Measurements from ENCODE around the gene SEMA5A.

GRCh38 chr5:9499498-9499876, 46.4 kb downstream of the SEMA5A start:
- TF ChIP-seq CTCF (IDR thresholded peaks at IDR 0.05) = no peak
- TF ChIP-seq POLR2A (IDR thresholded peaks at IDR 0.05) = no peak
